ENCODE results near the gene LMAN2. TPM values are rescaled to one million over a fixed set of nuclear protein-coding genes. Genes with fewer than 3 reads are reported as not detected.
"Not testable (repeated sequence)": the region's sequence is repeated elsewhere in the genome, so short reads cannot be mapped to it uniquely, and the experiment has no call there.

The LMAN2 gene
- total RNA-seq, 1 donor from 2014 or later = 166 TPM

GRCh38 chr5:177364159-177364962, 12.9 kb upstream of the LMAN2 start:
- peaks cover 51% of the 10 kb centered on the region for H3K4me1 ChIP-seq
- no peak for DNase-seq (ENCODE audit: extremely low spot score in 2 of 2)
- intact Hi-C loops (cut with DNase I) = no loop called here
- no peak overlapping the region for H3K4me3 ChIP-seq
- no peaks in the 10 kb centered on the region for H3K27me3 ChIP-seq
- no peaks in the 10 kb centered on the region for H3K36me3 ChIP-seq
- H3K27ac ChIP-seq = no peak overlapping the region
- no peaks in the 10 kb centered on the region for H3K9me3 ChIP-seq
- no peak for TF ChIP-seq CTCF (IDR thresholded peaks at IDR 0.05)
- TF ChIP-seq POLR2A (IDR thresholded peaks at IDR 0.05) = no peak
- TF ChIP-seq POLR2AphosphoS5 (IDR thresholded peaks at IDR 0.05; ENCODE audit: insufficient read depth in 1 of 2, low read depth in 1 of 2) = no peak

- no peak for DNase-seq (ENCODE audit: extremely low spot score in 2 of 2)
- H3K27me3 ChIP-seq = no peaks in the 10 kb centered on the region
- H3K4me1 ChIP-seq = peaks cover 53% of the 10 kb centered on the region
- H3K27ac ChIP-seq = no peak overlapping the region
- intact Hi-C loops (cut with DNase I) = no loop called here
- H3K4me3 ChIP-seq = peak overlapping the region; percentile 50 to 51
- no peaks in the 10 kb centered on the region for H3K36me3 ChIP-seq
- no peaks in the 10 kb centered on the region for H3K9me3 ChIP-seq
- TF ChIP-seq POLR2AphosphoS5 (IDR thresholded peaks at IDR 0.05; ENCODE audit: insufficient read depth in 1 of 2, low read depth in 1 of 2) (no peak), CTCF (IDR thresholded peaks at IDR 0.05) (no peak), POLR2A (IDR thresholded peaks at IDR 0.05) (no peak)
Measured at GRCh38 chr5:177363565-177363964, 12.1 kb upstream of the LMAN2 start.

GRCh38 chr5:177362610-177363507, 11.4 kb upstream of the LMAN2 start:
- no peak for DNase-seq (ENCODE audit: extremely low spot score in 2 of 2)
- H3K4me3 ChIP-seq = peak overlapping the region; percentile 50 to 51
- H3K36me3 ChIP-seq = no peaks in the 10 kb centered on the region
- intact Hi-C loops (cut with DNase I) = no loop called here
- H3K27me3 ChIP-seq = no peaks in the 10 kb centered on the region
- TF ChIP-seq POLR2A (IDR thresholded peaks at IDR 0.05) = no peak
- peak in 1 of 2 donors; percentile 21 for TF ChIP-seq POLR2AphosphoS5 (IDR thresholded peaks at IDR 0.05; ENCODE audit: insufficient read depth in 1 of 2, low read depth in 1 of 2)
- peaks cover 58% of the 10 kb centered on the region for H3K4me1 ChIP-seq
- no peaks in the 10 kb centered on the region for H3K9me3 ChIP-seq
- H3K27ac ChIP-seq = peak overlapping the region; percentile 66

GRCh38 chr5:177362292-177362609, 10.8 kb upstream of the LMAN2 start:
- intact Hi-C loops (cut with DNase I) = no loop called here
- H3K36me3 ChIP-seq = no peaks in the 10 kb centered on the region
- H3K4me3 ChIP-seq = peak overlapping the region in 1 of 2 donors; percentile 51
- peak overlapping the region; percentile 66 for H3K27ac ChIP-seq
- H3K27me3 ChIP-seq = no peaks in the 10 kb centered on the region
- H3K4me1 ChIP-seq = peaks cover 51% of the 10 kb centered on the region
- H3K9me3 ChIP-seq = no peaks in the 10 kb centered on the region
- DNase-seq (ENCODE audit: extremely low spot score in 2 of 2) = no peak
- TF ChIP-seq CTCF (IDR thresholded peaks at IDR 0.05) = no peak
- no peak for TF ChIP-seq POLR2A (IDR thresholded peaks at IDR 0.05)
- no peak for TF ChIP-seq POLR2AphosphoS5 (IDR thresholded peaks at IDR 0.05; ENCODE audit: insufficient read depth in 1 of 2, low read depth in 1 of 2)

- Histone ChIP-seq H3K4me1 (peaks cover 49% of the 10 kb centered on the region), H3K9me3 (no peaks in the 10 kb centered on the region), H3K36me3 (no peaks in the 10 kb centered on the region), H3K4me3 (no peak overlapping the region), H3K27ac (no peak overlapping the region), H3K27me3 (no peaks in the 10 kb centered on the region)
- no peak for DNase-seq (ENCODE audit: extremely low spot score in 2 of 2)
- TF ChIP-seq CTCF (IDR thresholded peaks at IDR 0.05) = no peak
- TF ChIP-seq POLR2A (IDR thresholded peaks at IDR 0.05) = no peak
- TF ChIP-seq POLR2AphosphoS5 (IDR thresholded peaks at IDR 0.05; ENCODE audit: insufficient read depth in 1 of 2, low read depth in 1 of 2) = no peak
- intact Hi-C loops (cut with DNase I) = no loop called here
Measured at GRCh38 chr5:177361418-177362291, 10.2 kb upstream of the LMAN2 start.

GRCh38 chr5:177360740-177361139, 9.3 kb upstream of the LMAN2 start:
- H3K27me3 ChIP-seq; H3K4me3 ChIP-seq; DNase-seq (ENCODE audit: extremely low spot score in 2 of 2); intact Hi-C loops (cut with DNase I); H3K9me3 ChIP-seq; H3K27ac ChIP-seq; H3K36me3 ChIP-seq: not testable (repeated sequence)
- peaks cover 40% of the 10 kb centered on the region for H3K4me1 ChIP-seq
